GM12878 (cell line): ENCODE results near the gene UPF1. TPM values are rescaled to one million over a fixed set of nuclear protein-coding genes. Genes with fewer than 3 reads are reported as not detected.

ENCODE experiments used
- ATAC-seq: fragments of 200-7000 bp; cut with Tn5 transposase; 3 replicates; pipeline ENCODE4 v1.9.1; 2020; ENCODE audit warnings: mild to moderate bottlenecking, moderate library complexity
- BruUV-seq: library from RNA; stranded (reverse); fragments of 400-500 nt; replicated peaks from 2 replicates; lab custom pipeline; 2021; lab: Mats Ljungman, UMichigan
- CTCF ChIA-PET: fragments of 300-600 bp; sonication (Branson Sonifier 250); formaldehyde crosslinking; extraction: SDS; loops from one replicate; lab custom pipeline; 2021; ENCODE audit warnings: inconsistent platforms; lab: Yijun Ruan, JAX
- POLR2A ChIA-PET: fragments of 350-600 bp; formaldehyde crosslinking; extraction: SDS; loops from one replicate; lab custom pipeline; 2021; ENCODE audit warnings: inconsistent platforms; lab: Charles Lee
- RAD21 ChIA-PET: fragments of 300-600 bp; sonication (Branson Sonifier 250); formaldehyde crosslinking; loops from one replicate; lab custom pipeline; 2023; ENCODE audit warnings: antibody characterized with exemption; ENCODE audit not compliant: unreplicated experiment; lab: Charles Lee
- SMC1A ChIA-PET: fragments of 300-600 bp; sonication (Branson Sonifier 250); formaldehyde crosslinking; loops from one replicate; lab custom pipeline; 2023; ENCODE audit not compliant: unreplicated experiment, uncharacterized antibody; lab: Charles Lee
- DNase-seq: peaks from one replicate; pipeline ENCODE4 v3.0.0-alpha.2; 2011; ENCODE audit warnings: low read depth, low spot score
- FAIRE-seq: peaks from 3 replicates; lab custom pipeline; 2011; peaks lifted over from hg19 to GRCh38; lab: Jason Lieb, UNC
- H2AFZ ChIP-seq: 2 replicates; pipeline ENCODE4 v1.6.0; 2011; ENCODE audit warnings: low read depth, low read length, control low read depth; ENCODE audit not compliant: control insufficient read depth
- H3K27ac ChIP-seq: 2 replicates; pipeline ENCODE4 v1.5.1; 2011; ENCODE audit warnings: control low read depth; ENCODE audit not compliant: control insufficient read depth, insufficient read depth
- H3K27me3 ChIP-seq, 2 experiments: replicated peaks in 1 of 2; 2 replicates each; pipeline versions ENCODE4 v1.6.0 to v1.6.1; 2011; ENCODE audit warnings: low read length in 1 of 2; ENCODE audit not compliant: control insufficient read depth in 2 of 2, insufficient read depth in 2 of 2
- H3K36me3 ChIP-seq, 2 experiments: 2 replicates each; pipeline ENCODE4 v1.5.1; 2011; ENCODE audit warnings: low read length in 1 of 2; ENCODE audit not compliant: control insufficient read depth in 2 of 2, insufficient read depth in 2 of 2
- H3K4me1 ChIP-seq: 2 replicates; pipeline ENCODE4 v1.6.1; 2011; ENCODE audit warnings: mild to moderate bottlenecking, low read length, moderate library complexity, mixed read lengths; ENCODE audit not compliant: control insufficient read depth, insufficient read depth
- H3K4me2 ChIP-seq: 2 replicates; pipeline ENCODE4 v1.6.0; 2011; ENCODE audit warnings: control low read depth; ENCODE audit not compliant: control insufficient read depth, insufficient read depth
- H3K4me3 ChIP-seq: fragments of 200-600 bp; sonication (generic); 2 replicates; pipeline ENCODE4 v1.5.1; 2016
- H3K79me2 ChIP-seq: 2 replicates; pipeline ENCODE4 v1.6.0; 2011; ENCODE audit warnings: low read length; ENCODE audit not compliant: control insufficient read depth, insufficient read depth
- H3K9ac ChIP-seq: 2 replicates; pipeline ENCODE4 v1.8.0; 2011; ENCODE audit warnings: low read length, control low read depth, mixed read lengths; ENCODE audit not compliant: control insufficient read depth, insufficient read depth
- H3K9me3 ChIP-seq: replicated peaks from 3 replicates; pipeline ENCODE4 v1.5.1; 2011; ENCODE audit warnings: mild to moderate bottlenecking, low read length; ENCODE audit not compliant: control insufficient read depth, insufficient read depth
- H4K20me1 ChIP-seq: 2 replicates; pipeline ENCODE4 v1.6.0; 2011; ENCODE audit not compliant: control insufficient read depth, insufficient read depth
- BHLHE40 ChIP-seq, 2 experiments: fragments of 450-650 bp in 1 of 2; IDR thresholded peaks; 2 replicates each; pipeline ENCODE4 v1.6.1; 2011 to 2017; ENCODE audit warnings: low read depth in 2 of 2, borderline replicate concordance in 1 of 2, improper control_type of control experiment in 1 of 2, low read length in 1 of 2, mild to moderate bottlenecking in 1 of 2
- ESRRA ChIP-seq: IDR thresholded peaks from 2 replicates; pipeline ENCODE4 v1.6.1; 2012; ENCODE audit warnings: mild to moderate bottlenecking, low read length, improper control_type of control experiment
- IKZF1 ChIP-seq: fragments of 450-650 bp; conservative IDR thresholded peaks from 2 replicates; pipeline ENCODE4 v1.6.1; 2017; ENCODE audit warnings: antibody characterized with exemption, mild to moderate bottlenecking
- IRF4 ChIP-seq: IDR thresholded peaks from 2 replicates; pipeline ENCODE4 v1.6.1; 2011; ENCODE audit warnings: low read depth, low read length
- KLF5 ChIP-seq: fragments of 450-650 bp; IDR thresholded peaks from 2 replicates; pipeline ENCODE4 v1.6.1; 2014; ENCODE audit warnings: mild to moderate bottlenecking; ENCODE audit not compliant: partially characterized antibody
- NBN ChIP-seq: fragments of 450-650 bp; IDR thresholded peaks from 2 replicates; pipeline ENCODE4 v1.6.1; 2016
- NFXL1 ChIP-seq: fragments of 450-650 bp; IDR thresholded peaks from 2 replicates; pipeline ENCODE4 v1.6.1; 2017; ENCODE audit warnings: antibody characterized with exemption, mild to moderate bottlenecking, borderline replicate concordance
- NFYA ChIP-seq: IDR thresholded peaks from 2 replicates; pipeline ENCODE4 v1.6.1; 2011; ENCODE audit warnings: low read depth, mild to moderate bottlenecking, low read length, improper control_type of control experiment, borderline replicate concordance
- PAX8 ChIP-seq: fragments of 450-650 bp; IDR thresholded peaks from 2 replicates; pipeline ENCODE4 v1.6.1; 2017; ENCODE audit warnings: mild to moderate bottlenecking, moderate library complexity
- TAF1 ChIP-seq: IDR thresholded peaks from 2 replicates; pipeline ENCODE4 v1.6.1; 2011; ENCODE audit warnings: mild to moderate bottlenecking, low read depth, low read length, borderline replicate concordance
- WGBS: methylation state at CpG from one replicate; pipeline ENCODE4 v1.1.6; 2016; ENCODE audit warnings: low lambda C conversion rate; ENCODE audit not compliant: insufficient replicate concordance, insufficient coverage; ENCODE audit errors: missing lambda C conversion rate; 5-methylcytosine and 5-hydroxymethylcytosine counted together
- in situ Hi-C: fragments of 300-500 bp; cut with MboI; formaldehyde crosslinking; loops from 9 replicates; pipeline ENCODE4 v1.14.3; 2018; ENCODE audit warnings: mixed read lengths
- intact Hi-C: fragments of 100-400 bp; cut with micrococcal nuclease; formaldehyde crosslinking; loops from one replicate; pipeline ENCODE4 v1.14.2; 2022; ENCODE audit not compliant: unreplicated experiment
- polyA plus RNA-seq, 11 experiments: library from polyadenylated mRNA; depleted of rRNA in 4 of 11; unstranded in 6 of 11; stranded (reverse) in 5 of 11; fragments of >200 nt; fragmentation: Nextera tagmentation in 4 of 11; fragmentation: Illumina TruSeq in 1 of 11; extraction: Ambion mirVana in 4 of 11; extraction: Trizol in 1 of 11; gene quantifications; 1 replicate in 1 of 11; 2 replicates in 10 of 11; pipeline versions ENCODE4 v1.2.1 to v1.2.3, GENCODE V29; 2011 to 2016; ENCODE audit warnings: inconsistent platforms in 2 of 11, missing spikeins in 2 of 11, low read depth in 1 of 11
- total RNA-seq, 4 experiments: library from RNA; depleted of rRNA in 3 of 4; stranded (reverse); fragments of >200 nt in 3 of 4; fragmentation: Illumina TruSeq in 1 of 4; extraction: Trizol in 1 of 4; gene quantifications; 2 replicates each; pipeline versions ENCODE4 v1.2.1 to v1.2.3, GENCODE V29; 2013 to 2021
- TF ChIP-seq, protein P1 (sequence below): IDR thresholded peaks from 2 replicates; pipeline ENCODE4 v1.6.1; 2011; ENCODE audit warnings: mild to moderate bottlenecking, low read depth, low read length, moderate library complexity; ENCODE audit not compliant: insufficient replicate concordance

Gene UPF1
- total and polyA plus RNA-seq, 10 of the 15 experiments (the other 5 are each of a cell fraction or from before 2014, with no cell fraction given): 0.58 to 80.9 (median 18.7) TPM

DNA sequence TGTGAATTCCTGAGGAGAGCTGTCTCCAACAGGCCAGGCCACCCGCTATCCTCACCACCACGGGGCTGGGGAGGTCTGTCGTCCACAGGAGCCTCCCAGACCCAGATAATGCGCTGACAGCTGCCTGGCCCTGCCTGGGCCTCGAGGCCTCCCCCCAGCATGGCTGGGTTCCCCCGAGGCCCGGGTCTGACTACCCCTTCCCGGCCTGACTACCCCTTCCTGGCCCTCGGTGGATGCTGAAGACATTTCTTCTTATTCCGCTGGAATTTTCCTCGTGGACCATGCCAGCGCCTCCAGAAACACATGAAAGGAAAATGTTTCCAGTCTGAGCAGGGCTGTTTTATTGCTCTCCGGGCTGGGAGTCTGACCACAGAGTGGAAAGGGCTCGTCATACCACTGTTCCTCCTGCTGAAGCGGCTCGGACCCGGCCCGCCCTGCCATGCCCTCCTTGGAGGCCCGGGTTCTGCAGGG lies 23.9 kb upstream of the UPF1 start:
- SMC1A ChIA-PET: no interaction called here
- DNase-seq (no peak), ATAC-seq (no peak), FAIRE-seq (no peak)
- no peak overlapping the region for H3K4me2 ChIP-seq
- in situ Hi-C loops: no loop called here
- no peaks in the 10 kb centered on the region for H3K9me3 ChIP-seq
- no peak overlapping the region for H3K4me3 ChIP-seq
- no peak overlapping the region for H2AFZ ChIP-seq
- no peaks in the 10 kb centered on the region; a peak in 1 of 4 replicates for H3K27me3 ChIP-seq
- H3K27ac ChIP-seq: no peak overlapping the region
- RAD21 ChIA-PET: no interaction called here
- 36% methylated on average over 19 of the region's 19 CpGs for whole genome bisulfite sequencing
- TF ChIP-seq BHLHE40 (IDR thresholded peaks at IDR 0.05; ENCODE audit: borderline replicate concordance in 1 of 2, low read depth in 2 of 2, low read length in 1 of 2) (no peak), ESRRA (no peak), PAX8 (no peak), TAF1 (no peak), NFXL1 (no peak), NBN (no peak), IRF4 (no peak), KLF5 (no peak), NFYA (no peak), IKZF1 (no peak)
- TF ChIP-seq, protein P1, sequence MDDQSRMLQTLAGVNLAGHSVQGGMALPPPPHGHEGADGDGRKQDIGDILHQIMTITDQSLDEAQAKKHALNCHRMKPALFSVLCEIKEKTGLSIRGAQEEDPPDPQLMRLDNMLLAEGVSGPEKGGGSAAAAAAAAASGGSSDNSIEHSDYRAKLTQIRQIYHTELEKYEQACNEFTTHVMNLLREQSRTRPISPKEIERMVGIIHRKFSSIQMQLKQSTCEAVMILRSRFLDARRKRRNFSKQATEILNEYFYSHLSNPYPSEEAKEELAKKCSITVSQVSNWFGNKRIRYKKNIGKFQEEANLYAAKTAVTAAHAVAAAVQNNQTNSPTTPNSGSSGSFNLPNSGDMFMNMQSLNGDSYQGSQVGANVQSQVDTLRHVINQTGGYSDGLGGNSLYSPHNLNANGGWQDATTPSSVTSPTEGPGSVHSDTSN: no peak
- POLR2A ChIA-PET: no interaction called here
- H3K79me2 ChIP-seq: no peaks in the 10 kb centered on the region
- H3K4me1 ChIP-seq: no peaks in the 10 kb centered on the region
- intact Hi-C loops: no loop called here
- no peak overlapping the region for H3K9ac ChIP-seq
- no TSS peak for BruUV-seq
- no peaks in the 10 kb centered on the region for H3K36me3 ChIP-seq
- CTCF ChIA-PET: interaction anchor here (1.2 kb wide), 1 partner anchor 95 kb away, joined by 3 read pairs; no protein-coding TSS in a partner anchor
- no peaks in the 10 kb centered on the region for H4K20me1 ChIP-seq
